Calu3 (cell line): ENCODE results near the gene EFTUD2. TPM values are rescaled to one million over a fixed set of nuclear protein-coding genes. Genes with fewer than 3 reads are reported as not detected.

Experiments used
- BruUV-seq: library from RNA; stranded (reverse); fragments of 400-500 nt; replicated peaks from 2 replicates; lab custom pipeline; 2021; lab: Mats Ljungman, UMichigan
- CTCF ChIA-PET: fragments of 300-600 bp; sonication (Branson Sonifier 250); formaldehyde crosslinking; loops from one replicate; lab custom pipeline; 2022; ENCODE audit warnings: antibody characterized with exemption; lab: Charles Lee
- DNase-seq: peaks from one replicate; pipeline ENCODE4 v3.0.0; 2022
- H3K27ac Mint-ChIP-seq: one replicate; pipeline ENCODE4 v1.8.0; 2022; ENCODE audit warnings: mixed read lengths; ENCODE audit not compliant: unreplicated experiment
- H3K27me3 Mint-ChIP-seq: one replicate; pipeline ENCODE4 v1.8.0; 2022; ENCODE audit warnings: mixed read lengths; ENCODE audit not compliant: unreplicated experiment
- H3K36me3 Mint-ChIP-seq: one replicate; pipeline ENCODE4 v1.8.0; 2022; ENCODE audit warnings: mild to moderate bottlenecking, moderate library complexity, mixed read lengths; ENCODE audit not compliant: insufficient read depth, unreplicated experiment
- H3K4me1 Mint-ChIP-seq: one replicate; pipeline ENCODE4 v1.8.0; 2022; ENCODE audit warnings: mild to moderate bottlenecking, low read depth, mixed read lengths; ENCODE audit not compliant: unreplicated experiment
- H3K4me3 Mint-ChIP-seq: one replicate; pipeline ENCODE4 v1.8.0; 2022; ENCODE audit warnings: mild to moderate bottlenecking, low read depth, moderate library complexity, mixed read lengths; ENCODE audit not compliant: unreplicated experiment
- H3K9me3 Mint-ChIP-seq: one replicate; pipeline ENCODE4 v1.8.0; 2022; ENCODE audit warnings: low read depth, mixed read lengths; ENCODE audit not compliant: unreplicated experiment
- intact Hi-C: fragments of 100-400 bp; cut with micrococcal nuclease; formaldehyde crosslinking; loops from one replicate; pipeline ENCODE4 v1.10.0; 2022; ENCODE audit not compliant: unreplicated experiment
- total RNA-seq: library from RNA; stranded (reverse); gene quantifications from 2 replicates; pipeline ENCODE4 v1.2.3, GENCODE V29; 2022
- TF ChIP-seq, protein P1 (sequence below): fragments of 200-600 bp; IDR thresholded peaks from one replicate; pipeline ENCODE4 v1.8.0; 2022; ENCODE audit warnings: antibody characterized with exemption; ENCODE audit not compliant: unreplicated experiment

EFTUD2 gene
- total RNA-seq, 1 experiment from 2014 or later, result 197 TPM

DNA sequence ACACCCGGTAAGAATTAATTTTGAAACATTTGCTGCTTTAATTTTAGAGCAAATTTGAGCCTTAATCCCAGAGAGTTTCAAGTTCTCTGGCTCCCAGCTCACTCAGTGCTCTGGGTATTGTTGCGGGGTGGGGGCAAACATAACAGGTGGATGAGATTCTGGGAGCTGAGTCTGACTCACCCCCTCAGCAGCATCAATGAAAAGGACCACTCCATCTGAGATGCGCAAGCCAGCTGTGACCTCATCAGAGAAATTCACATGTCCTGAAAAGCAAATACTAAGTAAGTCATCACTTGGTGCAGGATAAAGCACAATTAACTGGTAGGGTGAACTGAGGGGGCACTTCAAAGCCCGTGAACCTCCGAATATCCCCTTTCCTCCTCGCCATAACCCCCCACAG is 19.9 kb downstream of the EFTUD2 start:
- no peak overlapping the region for H3K27ac Mint-ChIP-seq
- H3K9me3 Mint-ChIP-seq, result no peaks in the 10 kb centered on the region

DNA sequence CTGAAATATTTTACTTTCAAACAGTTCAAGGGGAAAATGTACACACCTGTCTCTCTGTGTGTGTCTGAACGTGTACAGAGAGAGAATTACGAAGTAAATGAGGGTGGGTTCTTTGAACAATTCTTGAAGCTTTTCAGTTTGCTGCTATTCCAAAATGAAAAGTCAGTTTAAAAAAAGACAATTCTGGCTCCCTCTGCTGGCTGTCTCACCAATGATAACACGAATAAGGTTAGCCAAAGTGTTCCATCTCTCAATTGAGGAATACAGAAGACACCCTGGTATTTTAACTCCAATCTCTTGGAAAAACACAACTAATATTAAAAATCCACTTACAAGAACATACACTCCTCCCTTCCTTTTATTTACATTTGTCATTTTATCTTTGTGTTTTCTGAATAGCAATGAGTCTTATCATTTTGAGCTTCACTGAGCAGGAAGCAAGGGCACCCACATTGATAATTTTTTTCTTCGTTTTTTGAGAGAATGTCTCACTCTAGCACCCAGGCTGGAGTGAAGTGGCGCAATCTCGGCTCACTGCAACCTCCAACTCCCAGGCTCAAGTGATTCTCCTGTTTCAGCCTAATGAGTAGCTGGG is 20.5 kb downstream of the EFTUD2 start:
- TF ChIP-seq, protein P1, sequence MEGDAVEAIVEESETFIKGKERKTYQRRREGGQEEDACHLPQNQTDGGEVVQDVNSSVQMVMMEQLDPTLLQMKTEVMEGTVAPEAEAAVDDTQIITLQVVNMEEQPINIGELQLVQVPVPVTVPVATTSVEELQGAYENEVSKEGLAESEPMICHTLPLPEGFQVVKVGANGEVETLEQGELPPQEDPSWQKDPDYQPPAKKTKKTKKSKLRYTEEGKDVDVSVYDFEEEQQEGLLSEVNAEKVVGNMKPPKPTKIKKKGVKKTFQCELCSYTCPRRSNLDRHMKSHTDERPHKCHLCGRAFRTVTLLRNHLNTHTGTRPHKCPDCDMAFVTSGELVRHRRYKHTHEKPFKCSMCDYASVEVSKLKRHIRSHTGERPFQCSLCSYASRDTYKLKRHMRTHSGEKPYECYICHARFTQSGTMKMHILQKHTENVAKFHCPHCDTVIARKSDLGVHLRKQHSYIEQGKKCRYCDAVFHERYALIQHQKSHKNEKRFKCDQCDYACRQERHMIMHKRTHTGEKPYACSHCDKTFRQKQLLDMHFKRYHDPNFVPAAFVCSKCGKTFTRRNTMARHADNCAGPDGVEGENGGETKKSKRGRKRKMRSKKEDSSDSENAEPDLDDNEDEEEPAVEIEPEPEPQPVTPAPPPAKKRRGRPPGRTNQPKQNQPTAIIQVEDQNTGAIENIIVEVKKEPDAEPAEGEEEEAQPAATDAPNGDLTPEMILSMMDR, result peak; percentile 82
- no TSS peak for BruUV-seq
- H3K36me3 Mint-ChIP-seq, result peaks cover 76% of the 10 kb centered on the region
- no peak overlapping the region for H3K27ac Mint-ChIP-seq
- no peaks in the 10 kb centered on the region for H3K9me3 Mint-ChIP-seq
- peak; percentile 52 for DNase-seq
- no peaks in the 10 kb centered on the region for H3K27me3 Mint-ChIP-seq
- CTCF ChIA-PET, result interaction anchor here (1.0 to 3.1 kb wide), 6 partner anchors 11 to 106 kb away, joined by 3 to 27 read pairs (median 6); no protein-coding TSS in a partner anchor
- H3K4me1 Mint-ChIP-seq, result no peaks in the 10 kb centered on the region
- no peak overlapping the region for H3K4me3 Mint-ChIP-seq
- intact Hi-C loops, result no loop called here

More for the DNA sequence above, 19.9 kb downstream of the EFTUD2 start:
- CTCF ChIA-PET, result interaction anchor here (1.0 to 3.1 kb wide), 5 partner anchors 21 to 106 kb away, joined by 3 to 27 read pairs (median 8); no protein-coding TSS in a partner anchor
- intact Hi-C loops, result no loop called here
- Mint-ChIP-seq H3K4me1 (no peaks in the 10 kb centered on the region), H3K36me3 (peaks cover 72% of the 10 kb centered on the region), H3K27me3 (no peaks in the 10 kb centered on the region), H3K4me3 (no peak overlapping the region)
- no TSS peak for BruUV-seq
- TF ChIP-seq, protein P1, result no peak
- DNase-seq, result no peak

DNA sequence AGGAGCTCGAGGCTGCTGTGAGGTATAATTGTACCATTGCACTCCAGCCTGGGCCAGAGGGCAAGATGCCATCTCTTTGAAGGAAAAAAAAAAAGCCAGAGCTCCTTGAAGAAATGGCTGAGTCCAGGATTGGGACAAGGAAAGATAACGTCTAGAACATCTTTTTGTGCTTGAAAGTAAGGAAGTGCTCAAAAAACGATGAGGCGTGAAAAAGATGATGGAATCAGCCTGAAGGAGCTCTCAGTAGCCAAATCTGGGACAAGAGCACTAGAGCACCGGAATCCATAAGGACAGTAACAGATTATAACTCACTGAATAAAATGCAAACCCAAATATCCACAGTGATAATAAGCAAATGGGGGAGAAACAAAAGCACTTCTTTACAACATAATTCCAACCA is 22.1 kb downstream of the EFTUD2 start:
- CTCF ChIA-PET, result interaction anchor here (0.6 to 3.1 kb wide), 5 partner anchors 10 to 104 kb away, joined by 3 to 27 read pairs (median 5); no protein-coding TSS in a partner anchor
- H3K4me1 Mint-ChIP-seq, result no peaks in the 10 kb centered on the region
- H3K4me3 Mint-ChIP-seq, result no peak overlapping the region
- peaks cover 71% of the 10 kb centered on the region for H3K36me3 Mint-ChIP-seq
- TF ChIP-seq, protein P1, result no peak
- no peak for DNase-seq
- BruUV-seq, result no TSS peak
- no peaks in the 10 kb centered on the region for H3K27me3 Mint-ChIP-seq
- intact Hi-C loops, result no loop called here
- H3K27ac Mint-ChIP-seq, result no peak overlapping the region
- no peaks in the 10 kb centered on the region for H3K9me3 Mint-ChIP-seq

DNA sequence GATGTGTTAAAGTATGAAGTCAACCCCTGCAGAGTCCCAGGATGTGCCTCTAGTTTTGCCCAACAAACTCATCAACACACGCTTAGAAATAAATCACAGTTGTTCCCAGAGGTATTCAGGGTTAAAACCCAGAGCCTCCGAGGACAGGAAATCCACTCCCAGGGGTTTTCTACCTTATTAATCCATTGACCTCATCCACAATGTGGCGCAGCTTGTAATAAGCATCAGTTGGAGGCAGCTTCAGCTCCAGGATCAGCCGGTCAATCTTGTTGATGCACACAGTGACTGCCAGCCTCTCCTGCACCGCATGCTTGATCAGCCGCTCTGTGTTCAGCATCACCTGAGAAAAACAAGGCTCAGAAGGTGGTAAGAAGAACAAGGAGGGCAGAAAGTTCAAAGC is 23.5 kb downstream of the EFTUD2 start:
- H3K4me3 Mint-ChIP-seq, result no peak overlapping the region
- CTCF ChIA-PET, result no interaction called here
- H3K27me3 Mint-ChIP-seq, result no peaks in the 10 kb centered on the region
- peaks cover 75% of the 10 kb centered on the region for H3K36me3 Mint-ChIP-seq
- no TSS peak for BruUV-seq
- DNase-seq, result no peak
- no peaks in the 10 kb centered on the region for H3K9me3 Mint-ChIP-seq
- TF ChIP-seq, protein P1, result no peak
- no peaks in the 10 kb centered on the region for H3K4me1 Mint-ChIP-seq
- no peak overlapping the region for H3K27ac Mint-ChIP-seq
- intact Hi-C loops, result no loop called here
